ENCODE data around the gene BEST1.

Gene BEST1

GRCh38 chr11:61916737-61917333 is 33.3 kb upstream of the BEST1 start:
- no peak for DNase-seq

GRCh38 chr11:61917334-61918109 is 32.6 kb upstream of the BEST1 start, which contains the start of gene RAB3IL1:
Gene RAB3IL1, minus strand, starts transcription at chr11:61917566. Its CDS starts 199 bp downstream, at chr11:61917367.
- DNase-seq = peak; percentile 24

DNA sequence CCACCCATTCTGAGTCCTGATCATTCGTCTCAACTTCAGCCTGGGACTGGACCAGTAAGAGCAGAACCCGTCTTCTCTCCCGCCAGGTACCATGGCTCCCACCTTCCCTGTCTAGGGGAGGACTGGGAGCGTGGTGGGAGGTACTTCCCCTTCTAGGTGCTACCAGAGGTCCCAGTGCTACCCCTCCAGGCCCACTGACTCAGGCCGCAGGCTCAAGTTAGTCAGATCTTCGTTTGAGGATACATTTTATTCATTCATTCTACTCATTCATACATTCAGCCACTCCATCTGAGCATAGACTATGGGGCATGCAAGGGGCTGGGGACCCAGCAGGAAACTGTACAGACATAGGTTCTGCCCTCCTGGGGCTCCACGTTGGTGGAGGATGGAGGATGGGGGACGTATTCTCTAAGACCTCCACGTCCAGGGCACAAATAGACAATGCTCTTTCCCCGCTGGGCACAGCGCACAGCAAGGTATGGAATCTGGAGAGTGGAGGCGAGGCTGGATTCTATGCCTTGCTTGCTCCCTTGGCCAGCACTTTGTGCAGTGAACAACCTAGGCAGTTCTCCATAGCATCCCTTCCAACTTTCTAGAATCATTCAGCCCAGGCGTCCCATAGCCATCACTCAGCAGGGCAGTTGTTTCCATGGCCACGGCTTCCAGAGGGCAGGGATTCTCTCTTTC is 31.8 kb upstream of the BEST1 start:
- DNase-seq = no peak

GRCh38 chr11:61918938-61919704 is 31.0 kb upstream of the BEST1 start:
- DNase-seq = no peak

DNA sequence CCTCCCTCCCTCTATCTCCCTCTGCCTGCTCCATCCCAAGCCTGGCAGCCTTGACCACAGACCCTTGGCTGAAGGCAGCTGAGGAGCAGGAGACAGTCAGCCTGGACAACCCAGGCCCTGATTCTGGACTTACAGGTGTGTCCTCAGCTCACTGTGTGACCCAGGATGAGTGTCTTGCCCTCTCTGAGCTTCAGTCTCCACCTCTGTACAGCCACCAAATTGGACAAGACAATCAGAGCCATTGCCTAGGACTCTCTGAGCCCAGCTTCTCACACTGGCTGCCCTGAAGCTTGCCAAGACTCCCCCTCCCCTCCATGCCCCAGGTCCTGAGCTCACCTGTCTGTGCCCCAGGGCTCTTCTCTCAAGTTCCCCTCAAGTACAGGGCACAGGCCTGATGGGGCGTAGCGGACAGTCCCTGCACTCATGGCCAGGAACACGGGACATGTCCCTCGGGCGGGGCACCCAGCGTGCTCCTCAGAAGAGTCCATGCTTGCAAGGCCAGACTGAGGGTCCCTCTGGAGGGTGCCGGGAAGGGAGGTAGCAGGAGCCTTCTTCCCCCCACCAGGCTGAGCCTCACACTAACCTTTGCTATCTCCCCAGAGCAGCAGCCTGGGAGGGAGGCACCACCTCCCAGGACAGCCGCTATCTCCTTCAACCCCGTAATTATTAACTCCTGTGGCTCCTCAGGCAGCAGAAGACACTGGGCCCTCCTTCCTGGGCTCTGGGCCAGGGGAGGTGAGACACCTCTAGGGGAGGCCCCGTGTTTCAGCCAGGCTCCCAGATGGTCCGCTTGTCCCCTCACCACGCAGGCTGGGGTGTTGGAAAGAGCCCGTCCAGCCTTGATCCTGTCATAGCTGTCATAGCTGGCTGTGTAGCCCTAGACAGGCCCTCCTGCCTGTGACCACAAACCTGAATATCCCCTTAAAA is 30.2 kb upstream of the BEST1 start:
- DNase-seq = no peak

- DNase-seq = no peak
These were observed 28.7 kb upstream of the BEST1 start for GRCh38 chr11:61921446-61921845.

DNA sequence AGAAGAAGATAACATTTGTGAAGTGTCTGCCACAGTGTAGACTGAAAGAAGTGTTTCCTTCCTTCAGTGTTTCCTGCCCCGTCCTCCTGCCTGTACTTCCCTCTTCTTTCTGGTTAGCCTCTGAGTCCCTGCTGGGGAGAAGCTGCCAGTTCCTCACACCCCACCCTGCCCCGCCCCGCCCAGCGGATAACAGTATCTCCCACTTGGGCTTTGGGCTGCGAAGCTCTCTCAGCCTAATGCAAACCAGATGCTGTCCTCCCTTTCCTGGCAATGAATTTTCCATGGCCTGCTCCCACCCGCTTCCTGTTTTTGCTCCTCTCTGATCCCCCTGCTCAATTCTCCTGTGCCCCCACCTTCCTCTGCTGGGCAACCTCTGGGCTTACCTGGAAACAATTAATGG is 27.6 kb upstream of the BEST1 start:
- no peak for DNase-seq

- DNase-seq = no peak
These were observed 26.7 kb upstream of the BEST1 start for GRCh38 chr11:61923166-61924063.

DNA sequence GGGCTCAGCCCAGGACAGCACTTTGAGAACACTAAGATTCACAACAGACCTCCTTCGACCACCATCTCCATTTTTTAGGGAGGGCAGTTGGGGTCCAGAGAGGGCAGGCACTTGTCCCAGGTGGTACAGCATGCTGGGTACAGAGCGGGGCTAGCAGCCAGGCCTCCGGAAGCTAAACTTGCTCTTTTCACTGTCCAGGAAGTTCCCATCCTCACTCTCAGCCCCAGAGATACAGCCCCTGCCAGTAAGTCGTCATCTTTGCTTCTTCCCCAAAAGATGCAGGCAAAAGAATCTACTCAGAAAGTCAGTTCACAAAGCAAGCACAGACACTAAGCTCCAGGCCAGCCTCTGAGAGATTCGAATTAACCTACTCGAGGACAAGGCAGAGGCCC is 26.1 kb upstream of the BEST1 start:
- no peak for DNase-seq

GRCh38 chr11:61925736-61926135 is 24.4 kb upstream of the BEST1 start:
- no peak for DNase-seq

- DNase-seq = no peak
These were observed 23.9 kb upstream of the BEST1 start for GRCh38 chr11:61926235-61926634.

DNA sequence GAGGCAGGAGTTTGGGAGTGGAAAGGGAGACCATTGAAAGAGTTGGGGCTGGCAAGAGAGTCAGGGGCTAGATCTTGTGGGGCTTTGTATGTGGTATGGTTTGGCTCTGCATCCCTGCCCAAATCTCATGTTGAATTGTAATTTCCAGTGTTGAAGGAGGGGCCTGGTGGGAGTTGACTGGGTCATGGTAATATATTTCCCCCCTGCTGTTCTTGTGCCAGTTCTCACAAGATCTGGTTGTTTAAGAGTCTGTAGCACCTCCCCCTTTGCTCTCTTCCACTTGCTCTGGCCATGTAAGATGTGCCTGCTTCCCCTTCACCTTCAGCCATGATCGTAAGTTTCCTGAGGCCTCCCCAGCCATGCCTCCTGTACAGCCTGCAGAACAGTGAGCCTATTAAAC is 22.6 kb upstream of the BEST1 start:
- no peak for DNase-seq

GRCh38 chr11:61928606-61929005 is 21.5 kb upstream of the BEST1 start:
- DNase-seq = no peak

DNA sequence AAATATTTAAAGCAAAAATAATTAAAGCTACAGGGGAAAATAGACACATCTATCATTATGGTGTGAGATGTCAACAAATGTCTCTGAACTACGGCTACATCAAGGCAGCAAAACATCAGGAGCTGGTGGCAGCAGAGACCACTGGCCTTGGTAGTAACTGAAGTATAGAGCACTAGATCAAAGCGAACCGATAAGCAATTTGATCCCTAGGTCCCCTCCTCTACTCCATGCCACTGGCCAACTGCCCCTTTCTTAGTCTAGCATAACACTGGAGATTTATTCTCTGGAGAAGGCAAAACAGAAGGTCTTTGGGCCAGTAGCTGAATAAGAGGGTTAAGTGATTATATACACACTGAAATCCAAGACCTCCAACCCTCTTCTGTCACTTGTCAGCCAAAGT is 19.2 kb upstream of the BEST1 start:
- DNase-seq = no peak

GRCh38 chr11:61935861-61936260 is 14.3 kb upstream of the BEST1 start:
- DNase-seq = no peak

- no peak for DNase-seq
These were observed 9.7 kb upstream of the BEST1 start for GRCh38 chr11:61940466-61940865.

DNA sequence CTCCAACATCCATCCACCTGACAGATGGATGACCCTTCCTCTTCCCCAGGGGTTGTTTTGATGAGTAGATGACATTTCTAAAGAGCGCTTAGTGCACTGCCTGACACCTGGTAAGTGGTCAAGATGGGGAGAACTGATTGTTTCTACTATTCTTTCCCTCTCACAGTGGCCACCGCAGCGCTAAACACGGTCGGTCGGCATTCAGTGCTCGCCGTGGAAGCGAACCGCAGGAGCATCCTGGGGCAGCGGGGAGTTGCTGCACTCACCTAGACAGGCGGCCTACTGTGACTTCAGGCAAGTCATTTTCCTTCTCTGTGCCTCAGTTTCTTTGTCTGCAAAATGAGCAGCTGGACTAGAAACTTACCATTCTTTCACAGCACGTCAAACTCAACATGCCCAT is 5.0 kb upstream of the BEST1 start:
- no peak for DNase-seq

DNA sequence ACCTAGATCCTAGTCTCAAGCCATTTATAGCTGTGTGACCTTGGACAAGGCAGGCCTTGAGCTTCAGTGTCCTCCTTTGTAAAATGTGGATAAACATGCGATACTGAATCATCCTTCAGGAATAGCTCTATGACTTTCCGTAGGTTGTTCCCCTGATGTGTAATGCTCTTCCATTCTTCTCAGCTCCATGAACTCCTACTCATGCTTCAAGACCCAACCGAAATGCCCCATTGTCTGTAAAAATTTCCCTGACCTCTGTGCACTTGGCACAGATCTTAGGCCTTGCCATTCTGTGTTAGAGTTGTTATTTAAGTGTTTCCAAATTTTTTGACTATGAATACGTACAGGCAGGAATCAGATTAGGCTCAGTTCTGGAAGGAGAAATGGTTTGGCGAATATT is 3.3 kb upstream of the BEST1 start:
- DNase-seq = no peak

GRCh38 chr11:61947486-61948210 is 2.5 kb upstream of the BEST1 start:
- DNase-seq = peak; percentile 79

- DNase-seq = no peak
These were observed 1.6 kb upstream of the BEST1 start for GRCh38 chr11:61948505-61948904.

Data from activated CD4-positive, alpha-beta T cell treated with anti-CD3 and anti-CD28 coated beads for 48 hours (primary cell).